PC-3 (cell line): ENCODE results near the gene GRIN3B.

ENCODE experiments used
- CTCF ChIP-seq: fragments of 300-600 bp; sonication (generic); conservative IDR thresholded peaks from 2 replicates; pipeline ENCODE4 v1.5.1; 2017; ENCODE audit warnings: antibody characterized with exemption, low read depth, mild to moderate bottlenecking, low read length
- EZH2 ChIP-seq: fragments of 300-600 bp; sonication (generic); IDR thresholded peaks from one replicate; pipeline ENCODE4 v1.6.1; 2017; ENCODE audit warnings: antibody characterized with exemption, mild to moderate bottlenecking, low read length; ENCODE audit not compliant: unreplicated experiment

DNA sequence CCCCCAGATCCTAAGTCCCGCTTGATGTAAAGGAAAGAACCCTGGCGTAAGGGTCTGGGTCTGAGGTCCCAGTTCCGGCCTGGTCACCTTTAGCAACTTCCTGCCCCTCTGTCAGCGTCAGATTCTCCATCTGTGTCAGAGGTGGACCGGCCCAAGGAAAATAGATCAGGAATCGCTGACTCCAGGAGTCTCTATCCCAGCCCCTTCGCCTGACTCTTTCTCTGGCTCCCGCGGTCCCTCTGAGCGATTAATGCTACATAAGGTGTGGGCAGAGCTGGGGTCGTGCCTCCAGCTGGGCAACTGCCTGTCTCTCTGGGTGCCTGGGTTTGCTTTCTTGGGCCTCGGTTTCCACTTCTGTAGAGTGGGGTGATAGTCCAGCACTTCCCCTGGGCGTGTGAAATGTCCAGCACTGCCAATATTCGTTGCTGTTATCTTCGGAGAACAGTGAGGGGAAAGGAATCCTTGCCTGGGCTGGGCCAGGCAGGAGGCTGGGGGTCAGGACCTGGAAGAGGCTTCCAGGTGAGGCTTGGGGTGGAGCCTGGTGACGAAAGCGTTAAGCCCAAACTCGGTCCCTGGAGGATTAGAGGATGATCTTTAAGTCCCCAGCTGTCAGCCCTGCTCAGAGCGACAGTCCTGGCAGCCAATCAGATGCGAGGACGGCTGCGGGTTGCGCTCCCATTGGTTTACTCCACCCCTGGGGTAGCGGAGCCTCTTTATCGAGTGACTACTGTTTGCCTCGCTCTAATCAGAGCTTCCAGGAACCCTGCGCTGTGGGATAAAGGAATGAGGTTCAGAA lies 40.5 kb downstream of the GRIN3B start:
- TF ChIP-seq CTCF (no peak), EZH2 (no peak)
